Measurements from ENCODE around the gene CEPT1.

The CEPT1 gene

GRCh38 chr1:111193712-111194480 is 53.9 kb downstream of the CEPT1 start:
- DNase-seq = no peak

- DNase-seq = no peak
Observed at GRCh38 chr1:111195002-111195684, 55.1 kb downstream of the CEPT1 start.

GRCh38 chr1:111196213-111196612 is 56.2 kb downstream of the CEPT1 start:
- DNase-seq = no peak

- no peak for DNase-seq
Observed at GRCh38 chr1:111197598-111198284, 57.7 kb downstream of the CEPT1 start.

GRCh38 chr1:111198836-111199235 is 58.8 kb downstream of the CEPT1 start:
- no peak for DNase-seq

GRCh38 chr1:111199329-111199728 is 59.3 kb downstream of the CEPT1 start:
- DNase-seq = no peak

- no peak for DNase-seq
Observed at GRCh38 chr1:111199881-111200801, 60.1 kb downstream of the CEPT1 start, which contains the start of gene DENND2D. TSS of gene DENND2D (minus strand) at chr1:111200646. CDS start at chr1:111200459, 187 bp downstream.

GRCh38 chr1:111200802-111201161 is 60.8 kb downstream of the CEPT1 start:
- no peak for DNase-seq

GRCh38 chr1:111201275-111202090 is 61.5 kb downstream of the CEPT1 start:
- DNase-seq = no peak

- no peak for DNase-seq
Observed at GRCh38 chr1:111202366-111202706, 62.3 kb downstream of the CEPT1 start.

GRCh38 chr1:111202707-111203623 is 62.9 kb downstream of the CEPT1 start:
- no peak for DNase-seq

GRCh38 chr1:111203681-111204200 is 63.7 kb downstream of the CEPT1 start:
- no peak for DNase-seq

- no peak for DNase-seq
Observed at GRCh38 chr1:111204201-111204982, 64.4 kb downstream of the CEPT1 start.

GRCh38 chr1:111204983-111205713 is 65.1 kb downstream of the CEPT1 start:
- DNase-seq = no peak

GRCh38 chr1:111205714-111206050 is 65.7 kb downstream of the CEPT1 start:
- no peak for DNase-seq

- DNase-seq = no peak
Observed at GRCh38 chr1:111208921-111209320, 68.9 kb downstream of the CEPT1 start.

- DNase-seq = no peak
Observed at GRCh38 chr1:111209622-111210021, 69.6 kb downstream of the CEPT1 start.

GRCh38 chr1:111211921-111212320 is 71.9 kb downstream of the CEPT1 start:
- no peak for DNase-seq
